ENCODE data around the gene ARMC2.
"Not testable (repeated sequence)": the region's sequence is repeated elsewhere in the genome, so short reads cannot be mapped to it uniquely, and the experiment has no call there.

ARMC2 gene

DNA sequence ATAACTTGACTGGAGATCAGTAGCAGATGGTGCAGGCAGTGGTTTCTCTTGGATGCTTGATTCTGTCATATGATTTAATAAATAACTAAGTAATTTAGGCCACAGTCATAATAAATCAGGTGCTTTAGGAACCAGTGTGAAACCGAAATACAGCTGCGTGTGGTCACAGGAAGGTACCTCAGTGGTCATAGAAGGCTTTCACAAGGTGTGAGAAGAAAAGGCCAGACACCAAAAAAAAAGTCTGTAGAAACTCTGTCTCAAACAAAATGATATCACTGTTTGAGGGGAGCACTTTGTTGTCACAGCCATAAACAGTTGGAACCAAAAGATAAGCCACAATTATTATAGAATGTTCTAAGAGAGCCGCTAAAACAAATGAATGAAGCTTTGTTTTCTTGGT, 56.5 kb downstream of the ARMC2 start:
- FAIRE-seq = no peak
- DNase-seq (ENCODE audit: insufficient read length, low spot score) = no peak

DNA sequence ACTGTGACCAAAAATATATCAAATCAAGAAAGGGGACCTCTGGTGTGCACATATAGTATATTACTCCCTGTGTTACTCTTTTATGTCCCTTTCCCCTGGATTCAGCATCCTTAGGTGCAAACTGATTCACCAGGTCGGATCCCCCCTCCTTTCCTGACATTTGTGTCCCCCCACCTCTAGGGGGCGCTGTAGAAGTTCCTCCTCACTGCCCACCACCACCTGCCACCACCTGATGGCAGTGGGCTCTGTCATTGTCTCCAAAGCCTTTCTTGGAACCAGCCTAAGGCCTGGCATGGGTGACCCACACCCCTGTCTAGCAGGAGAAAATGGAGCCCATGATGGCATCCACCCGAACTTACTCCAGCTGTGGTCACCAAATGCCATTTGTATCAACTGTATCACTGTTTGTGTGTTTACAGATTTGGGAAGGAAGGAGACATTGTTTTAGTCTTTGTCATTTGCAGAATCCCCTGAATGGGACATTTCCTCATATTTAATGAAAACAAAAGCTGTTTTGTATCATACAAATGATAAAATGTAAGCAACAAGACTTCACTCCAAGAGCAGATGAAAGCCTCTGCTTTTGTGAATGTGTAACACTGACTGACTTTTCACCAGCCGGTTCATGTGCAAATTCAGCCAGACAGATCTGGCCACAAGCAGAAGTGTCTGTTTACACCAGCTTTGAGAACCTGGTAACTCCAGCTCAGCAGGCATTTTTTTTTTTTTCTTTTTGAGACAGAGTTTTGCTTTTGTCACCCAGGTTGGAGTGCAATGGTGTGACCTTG, 66.2 kb downstream of the ARMC2 start:
- FAIRE-seq (no peak), DNase-seq (ENCODE audit: insufficient read length, low spot score) (no peak)

DNA sequence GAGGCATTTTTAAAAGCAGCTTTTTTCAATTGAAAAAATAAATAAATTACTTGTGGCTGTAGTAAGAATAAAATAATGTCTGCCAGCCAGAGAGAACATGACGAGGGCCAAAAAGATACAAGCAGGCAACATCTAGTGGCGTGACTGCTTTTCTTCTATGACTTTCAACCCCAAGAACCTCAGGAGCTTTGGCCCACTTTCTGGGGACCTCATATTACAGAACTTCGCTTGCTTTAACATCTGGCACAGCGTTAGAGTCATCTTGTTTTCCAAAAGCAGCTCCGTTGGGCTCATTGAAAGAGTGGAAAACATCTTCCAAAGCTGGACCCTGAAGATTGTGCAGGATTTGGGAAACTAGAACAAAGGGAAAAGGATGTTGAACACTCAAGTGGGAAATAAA, 67.0 kb downstream of the ARMC2 start:
- FAIRE-seq (no peak), DNase-seq (ENCODE audit: insufficient read length, low spot score) (no peak)

DNA sequence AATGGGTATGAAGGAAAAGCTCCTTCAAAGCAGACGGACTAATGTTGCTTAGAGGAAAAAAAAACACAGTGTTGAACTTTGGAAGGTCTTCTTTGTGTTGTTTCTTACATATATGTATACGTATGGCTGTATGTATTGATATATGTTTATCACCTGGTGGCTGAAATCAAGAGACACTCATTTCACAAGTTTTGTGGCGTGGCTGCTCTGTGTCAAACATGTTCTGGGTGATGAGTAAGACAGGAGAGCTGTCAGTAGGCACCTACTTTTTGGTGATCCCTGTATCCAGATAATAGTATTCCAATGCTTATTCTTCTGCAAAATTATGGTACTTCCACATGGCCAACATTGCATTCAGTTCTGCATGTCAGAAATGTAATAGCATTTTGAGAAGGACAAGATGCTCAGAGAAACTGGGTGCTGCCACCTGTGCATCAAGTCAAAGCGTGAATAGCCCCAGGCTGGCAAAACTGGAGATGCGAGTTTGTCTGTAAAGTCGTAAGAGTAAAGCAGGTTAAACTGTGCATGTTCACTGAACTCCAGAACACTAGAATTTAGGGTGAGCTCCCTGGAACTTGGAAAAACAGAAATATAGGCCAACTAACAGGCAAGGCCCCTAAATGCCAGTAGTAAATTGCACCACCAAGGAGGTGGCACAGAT, 67.9 kb downstream of the ARMC2 start:
- FAIRE-seq = no peak

DNA sequence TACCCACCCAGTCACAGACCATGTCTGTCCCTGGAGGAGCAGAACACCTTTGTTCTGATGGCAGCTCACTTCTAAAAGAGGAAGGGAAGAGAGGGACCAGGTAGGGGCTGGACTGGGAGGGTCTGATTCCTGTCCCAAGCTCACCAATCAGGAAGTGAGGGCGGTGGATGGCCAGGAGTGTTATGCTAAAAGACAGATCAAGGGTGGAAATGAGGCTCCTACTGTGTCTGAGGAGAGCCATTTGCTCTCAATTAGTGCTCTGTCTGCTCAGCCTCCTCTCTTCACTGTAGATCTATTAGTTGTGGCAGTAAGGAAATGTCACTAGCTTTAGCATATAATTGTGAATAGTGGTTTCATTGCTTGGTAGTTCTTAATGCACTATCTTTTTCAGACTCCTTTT, 72.5 kb downstream of the ARMC2 start:
- DNase-seq (ENCODE audit: insufficient read length, low spot score) (no peak), FAIRE-seq (no peak)

More for the DNA sequence above, 67.9 kb downstream of the ARMC2 start:
- no peak for DNase-seq (ENCODE audit: insufficient read length, low spot score)

DNA sequence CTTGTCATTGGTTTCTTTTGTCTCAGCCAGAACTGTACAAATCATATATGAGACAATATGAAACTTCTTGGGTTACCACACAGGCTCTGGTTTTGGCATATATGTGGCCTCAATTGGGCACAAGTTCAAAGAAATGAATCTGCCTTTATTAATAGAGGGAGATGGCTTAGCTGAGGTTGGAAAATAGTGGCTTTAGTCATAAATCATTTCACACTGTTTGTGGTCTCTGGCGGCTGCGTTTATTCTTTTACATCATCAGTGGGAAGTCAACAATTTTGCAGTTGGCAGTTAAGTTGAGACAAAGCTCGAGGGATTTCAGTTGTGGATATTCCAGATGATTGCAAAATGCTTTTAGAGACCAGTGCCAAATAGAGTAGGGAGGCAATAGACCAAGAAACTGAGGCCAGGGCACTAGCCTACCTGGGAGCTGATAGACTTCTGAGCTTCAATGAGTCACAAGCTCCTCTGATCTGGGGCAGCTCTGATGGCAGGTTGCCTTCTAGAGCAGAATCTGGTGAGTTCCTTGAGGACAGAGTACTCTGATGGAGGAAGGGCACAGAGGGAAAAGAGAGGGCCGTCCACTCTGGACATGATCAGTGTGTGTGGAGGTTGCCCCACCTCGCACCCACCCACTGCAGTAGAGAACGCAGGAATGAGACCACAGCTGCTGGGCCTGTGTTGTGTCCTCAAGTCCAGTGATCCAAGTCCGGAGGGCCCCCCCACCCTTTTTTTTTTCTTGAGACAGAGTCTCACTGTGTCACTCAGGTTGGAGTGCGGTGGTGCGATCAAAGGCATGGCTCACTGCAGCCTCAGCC, 73.5 kb downstream of the ARMC2 start:
- DNase-seq (ENCODE audit: insufficient read length, low spot score) (no peak), FAIRE-seq (no peak)

DNA sequence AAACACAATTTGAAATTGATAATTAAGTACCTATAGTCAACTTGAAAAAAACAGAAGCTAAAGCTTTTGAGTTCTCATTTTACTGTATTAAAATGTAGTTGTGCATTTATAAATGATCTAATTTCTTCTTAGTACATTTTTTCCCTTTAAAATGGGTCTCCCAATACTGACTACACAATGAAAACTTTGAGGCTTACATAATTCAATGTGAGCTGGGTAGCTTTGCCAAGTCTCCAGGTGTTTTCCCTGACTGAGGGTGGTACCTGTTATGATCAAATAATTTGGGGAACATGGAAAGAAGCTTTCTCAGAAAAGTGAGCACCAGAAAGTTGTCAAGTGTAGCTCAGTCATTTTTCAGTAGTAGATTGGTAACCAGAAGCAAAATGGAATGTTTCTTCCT, 74.3 kb downstream of the ARMC2 start:
- DNase-seq (ENCODE audit: insufficient read length, low spot score) = no peak
- no peak for FAIRE-seq

DNA sequence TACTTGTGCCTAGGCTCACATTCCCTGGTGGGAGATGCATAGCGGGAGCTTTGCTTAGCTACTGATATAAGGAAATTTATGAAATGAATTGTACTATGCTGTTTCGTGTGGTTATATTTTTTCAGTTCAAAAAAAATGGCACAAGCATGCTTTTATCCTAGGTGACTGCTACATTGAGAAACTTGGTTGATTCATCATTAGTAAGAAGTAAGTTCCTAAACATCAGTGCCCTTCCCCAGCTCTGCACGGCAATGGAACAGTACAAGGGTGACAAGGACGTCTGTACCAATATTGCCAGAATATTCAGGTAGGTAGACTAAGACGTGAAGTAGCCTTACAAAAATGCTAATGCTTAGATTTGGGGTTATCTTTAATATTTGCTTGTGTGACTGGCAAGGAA, 79.7 kb downstream of the ARMC2 start:
- no peak for DNase-seq (ENCODE audit: insufficient read length, low spot score)
- no peak for FAIRE-seq

DNA sequence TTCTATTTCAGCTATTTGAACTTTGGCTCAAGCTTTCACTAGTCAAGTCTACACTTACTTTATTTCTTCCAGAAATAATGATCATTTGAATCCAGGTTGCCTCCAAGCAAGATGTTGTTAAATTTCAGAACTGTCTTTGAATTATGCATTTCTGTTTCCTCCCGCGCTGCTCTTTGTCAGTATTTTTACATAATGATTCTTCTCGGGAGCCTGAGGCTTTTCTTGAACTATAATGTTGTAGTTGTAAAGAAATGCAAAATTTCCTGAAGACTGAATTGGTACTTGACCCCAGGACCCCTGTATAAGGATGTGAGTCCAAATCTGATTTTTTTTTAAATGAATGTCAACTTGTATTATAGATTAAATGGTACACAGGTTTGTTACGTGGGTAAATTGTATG, 80.4 kb downstream of the ARMC2 start:
- DNase-seq (ENCODE audit: insufficient read length, low spot score) (no peak), FAIRE-seq (no peak)

DNA sequence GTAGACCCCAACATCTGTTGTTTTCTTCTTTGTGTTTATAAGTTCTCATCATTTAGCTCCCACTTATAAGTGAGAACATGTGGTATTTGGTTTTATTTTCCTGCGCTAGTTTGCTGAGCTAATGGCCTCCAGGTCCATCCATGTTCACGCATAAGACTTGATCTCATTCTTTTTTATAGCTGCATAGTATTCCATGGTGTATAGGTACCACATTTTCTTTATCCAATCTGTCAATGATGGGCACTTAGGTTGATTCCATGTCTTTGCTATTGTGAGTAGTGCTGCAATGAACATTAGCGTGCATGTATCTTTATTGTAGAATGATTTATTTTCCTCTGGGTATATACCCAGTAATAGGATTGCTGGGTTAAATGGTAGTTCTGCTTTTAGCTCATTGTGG, 82.9 kb downstream of the ARMC2 start:
- not testable (repeated sequence) for FAIRE-seq; DNase-seq (ENCODE audit: insufficient read length, low spot score)

DNA sequence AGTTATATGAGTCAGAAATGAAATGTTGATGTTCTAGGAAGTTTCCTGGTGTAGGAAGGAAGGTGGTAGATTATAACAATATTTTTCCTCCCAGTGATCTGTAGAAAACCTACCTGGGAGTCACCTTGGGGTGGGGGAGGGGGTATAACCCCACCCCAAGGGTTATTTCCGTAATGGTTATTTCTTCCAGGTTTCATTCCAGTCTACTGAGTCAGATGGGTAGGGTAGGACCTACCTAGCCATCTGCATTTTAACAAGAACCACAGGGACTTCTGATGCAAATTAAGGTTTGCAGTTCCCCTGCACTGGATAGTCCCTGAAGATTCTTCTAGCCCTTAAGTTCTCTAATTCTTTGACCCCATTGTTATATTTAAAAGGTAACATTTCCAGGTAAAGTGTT, 88.9 kb downstream of the ARMC2 start:
- FAIRE-seq = no peak
- DNase-seq (ENCODE audit: insufficient read length, low spot score) = no peak

DNA sequence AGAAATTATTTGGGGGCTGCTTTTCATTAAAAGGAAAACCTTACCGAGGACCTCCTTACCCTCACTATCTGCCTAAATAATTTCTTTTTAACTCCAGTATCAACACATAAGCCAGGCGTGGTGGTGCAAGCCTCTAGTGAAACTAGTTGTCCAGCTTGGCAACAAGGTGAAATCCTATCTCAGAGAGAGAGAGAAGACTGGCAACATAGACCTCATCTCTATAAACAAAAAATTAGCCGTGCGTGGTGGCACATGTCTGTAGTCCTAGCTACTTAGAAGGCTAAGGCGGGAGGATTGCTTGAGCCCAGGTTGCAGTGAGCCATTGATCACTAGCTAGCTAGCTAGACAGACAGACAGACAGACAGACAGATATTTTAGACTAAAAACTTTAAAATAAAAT, 92.5 kb downstream of the ARMC2 start:
- DNase-seq (ENCODE audit: insufficient read length, low spot score) (no peak), FAIRE-seq (no peak)

DNA sequence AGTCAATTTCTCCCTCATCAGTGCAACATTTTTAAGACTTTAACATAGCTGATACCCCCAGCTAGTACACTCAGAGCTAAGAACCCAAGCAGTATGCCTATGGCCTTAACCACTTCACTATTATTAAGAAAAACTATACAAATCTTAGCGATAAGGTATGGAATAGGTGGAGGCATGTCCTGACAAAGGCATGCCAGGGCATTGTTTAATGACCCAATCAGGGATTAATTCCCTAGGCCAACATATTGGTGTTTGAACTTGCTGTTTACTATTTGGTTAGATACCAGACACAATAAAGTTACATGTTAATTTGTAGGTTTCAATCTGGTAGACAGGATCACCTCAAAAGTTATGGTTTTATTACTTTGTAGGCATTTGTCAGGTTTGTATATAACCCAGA, 93.1 kb downstream of the ARMC2 start:
- DNase-seq (ENCODE audit: insufficient read length, low spot score) (no peak), FAIRE-seq (no peak)

DNA sequence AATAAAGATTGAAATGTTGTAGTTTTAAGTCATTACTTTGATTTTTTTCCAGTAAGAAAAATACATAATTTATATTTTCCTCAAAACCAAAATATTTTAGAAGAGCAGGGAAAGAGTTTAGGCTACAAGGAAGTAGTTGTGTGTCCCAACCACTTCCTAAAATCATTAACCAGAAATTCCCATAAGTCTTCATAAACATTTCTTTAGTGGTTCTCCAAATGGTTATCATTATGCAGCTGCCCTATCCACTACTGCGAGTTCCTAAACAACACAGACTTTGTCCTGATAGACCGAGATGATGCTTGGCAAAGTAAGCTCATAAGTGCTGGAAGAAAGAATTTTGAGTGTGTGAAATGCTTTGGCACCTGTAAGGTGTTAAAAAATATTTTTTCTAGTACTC, 93.6 kb downstream of the ARMC2 start:
- DNase-seq (ENCODE audit: insufficient read length, low spot score) (no peak), FAIRE-seq (no peak)

DNA sequence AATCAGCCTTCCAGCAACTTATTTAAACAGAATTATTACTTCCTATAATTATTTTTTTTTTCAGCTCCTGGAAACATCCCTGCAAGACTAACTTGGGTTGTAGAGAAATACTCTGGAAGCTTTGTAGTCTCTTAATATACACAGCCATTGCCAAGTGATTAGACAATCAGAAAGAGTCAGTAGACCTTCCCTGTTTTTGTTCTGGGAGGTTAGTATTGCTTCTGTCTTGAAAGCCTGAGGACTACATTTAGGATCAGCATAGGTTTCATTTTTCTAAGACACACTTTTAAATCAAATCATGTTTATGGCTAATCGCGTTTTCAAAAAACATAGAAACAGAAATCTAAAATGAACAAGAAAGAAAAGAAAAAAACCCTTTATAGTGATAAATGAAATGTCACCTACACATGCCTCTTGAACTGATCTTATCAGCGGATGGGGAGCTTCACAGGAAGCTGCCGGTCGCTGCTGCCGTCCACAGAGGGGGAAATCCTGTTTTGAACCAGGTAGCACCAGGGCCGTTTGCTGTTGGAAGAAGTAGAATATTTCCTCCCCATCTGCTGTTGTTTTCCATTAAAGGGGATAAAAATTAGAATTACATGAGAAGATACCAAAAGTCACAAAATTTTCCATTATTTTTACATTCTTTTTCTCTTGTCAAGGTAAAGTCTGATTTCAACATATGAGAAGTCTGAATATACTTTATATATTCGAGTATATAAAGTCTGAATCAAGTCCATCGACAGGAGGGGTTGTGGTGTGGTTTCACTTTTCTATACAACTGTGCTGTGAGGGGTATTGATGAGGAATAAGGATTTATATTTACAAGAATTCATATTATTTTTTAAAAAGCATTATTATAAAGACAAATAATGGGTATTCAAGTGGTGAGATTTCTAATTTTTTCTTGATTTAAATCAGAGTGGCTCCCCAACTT, 94.6 kb downstream of the ARMC2 start:
- DNase-seq (ENCODE audit: insufficient read length, low spot score) (no peak), FAIRE-seq (no peak)

DNA sequence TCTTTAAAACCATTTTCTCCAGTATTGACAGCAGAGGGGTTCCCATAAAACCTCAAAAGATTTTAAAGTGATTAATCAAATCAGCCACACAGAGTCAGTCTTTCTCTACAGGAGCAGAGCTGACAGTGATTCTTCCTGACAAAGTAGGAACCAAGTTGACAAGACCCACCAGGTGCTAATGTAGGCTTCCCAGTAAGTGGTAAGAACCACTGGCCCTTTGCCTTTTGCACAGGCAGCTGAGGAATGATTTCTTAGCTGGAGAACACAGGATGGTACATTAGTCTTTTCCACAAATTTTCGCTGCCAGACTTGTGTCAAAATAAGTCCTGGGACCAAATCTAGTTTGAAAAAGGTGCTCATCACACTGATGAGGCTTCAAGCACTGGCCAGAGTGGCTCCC, 95.8 kb downstream of the ARMC2 start:
- FAIRE-seq = no peak

DNA sequence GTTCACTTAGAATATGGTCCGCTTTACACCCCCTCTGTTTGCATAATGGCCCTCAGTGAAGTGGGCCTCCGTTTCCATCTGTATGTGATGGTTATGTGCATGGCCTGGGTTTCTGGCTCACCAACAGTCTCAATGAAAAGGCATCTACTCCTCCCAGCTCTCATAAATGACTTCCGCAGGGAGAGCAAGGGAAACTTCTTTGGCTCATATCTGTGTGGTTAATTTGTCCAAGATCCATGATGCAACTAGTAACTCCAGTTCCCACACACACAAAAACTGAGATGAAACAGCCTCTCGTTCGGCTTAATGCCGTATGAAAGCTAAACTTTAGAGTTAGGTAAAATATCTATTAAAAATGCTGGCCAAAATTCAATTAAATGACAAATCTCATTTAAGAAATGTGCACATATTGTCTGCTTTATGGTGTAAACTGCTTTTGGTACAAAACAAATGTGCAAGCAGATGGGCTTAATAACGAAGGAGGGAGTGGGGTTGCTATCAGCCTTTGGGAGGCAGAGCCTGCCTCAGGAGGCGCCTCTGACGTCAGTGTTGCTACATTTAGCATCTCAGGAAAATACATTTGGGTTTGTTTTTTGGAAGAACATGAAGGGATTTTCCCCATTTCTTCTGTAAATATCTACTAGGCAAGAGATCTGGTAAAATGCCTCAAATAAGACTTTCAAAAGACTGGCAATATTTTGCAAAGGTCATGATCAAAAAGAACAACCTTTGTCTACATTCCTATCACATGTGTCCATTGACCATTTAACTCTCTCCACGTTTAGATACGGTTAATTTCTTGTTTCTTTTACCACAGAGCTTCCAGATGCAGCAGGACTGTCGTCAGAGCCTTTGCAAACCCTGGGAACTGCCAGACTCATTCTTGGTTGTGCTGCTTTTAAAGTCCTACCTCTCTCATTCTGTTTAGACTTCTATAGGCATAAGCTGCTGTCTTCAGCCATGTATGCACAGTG, 96.8 kb downstream of the ARMC2 start:
- DNase-seq (ENCODE audit: insufficient read length, low spot score) = no peak
- FAIRE-seq = no peak

More for the DNA sequence above, 95.8 kb downstream of the ARMC2 start:
- DNase-seq (ENCODE audit: insufficient read length, low spot score) = no peak

DNA sequence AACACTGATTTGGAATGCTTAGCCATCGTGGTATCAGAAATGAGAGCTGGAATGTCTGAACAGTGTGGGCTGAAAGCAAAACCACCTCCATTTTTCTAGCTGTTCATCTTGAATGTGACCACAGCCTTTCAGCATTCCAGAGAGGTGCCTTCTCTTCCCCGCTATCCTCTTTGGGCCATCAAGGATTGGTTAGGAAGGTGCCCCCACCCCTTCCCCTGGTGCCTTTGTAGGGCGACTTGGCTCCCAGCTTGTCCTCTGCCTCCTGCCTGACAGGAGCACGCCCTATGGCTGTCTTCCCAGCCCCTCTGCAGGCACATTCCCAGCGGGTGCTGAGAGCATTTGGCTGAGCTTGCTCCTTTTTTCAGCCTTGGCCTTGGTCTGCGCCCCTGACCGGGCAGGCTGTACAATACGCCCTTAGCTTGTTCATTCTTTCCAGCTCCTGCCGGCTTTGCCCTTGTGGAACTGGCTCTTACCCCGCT, 97.5 kb downstream of the ARMC2 start:
- FAIRE-seq = no peak
- DNase-seq (ENCODE audit: insufficient read length, low spot score) = no peak

DNA sequence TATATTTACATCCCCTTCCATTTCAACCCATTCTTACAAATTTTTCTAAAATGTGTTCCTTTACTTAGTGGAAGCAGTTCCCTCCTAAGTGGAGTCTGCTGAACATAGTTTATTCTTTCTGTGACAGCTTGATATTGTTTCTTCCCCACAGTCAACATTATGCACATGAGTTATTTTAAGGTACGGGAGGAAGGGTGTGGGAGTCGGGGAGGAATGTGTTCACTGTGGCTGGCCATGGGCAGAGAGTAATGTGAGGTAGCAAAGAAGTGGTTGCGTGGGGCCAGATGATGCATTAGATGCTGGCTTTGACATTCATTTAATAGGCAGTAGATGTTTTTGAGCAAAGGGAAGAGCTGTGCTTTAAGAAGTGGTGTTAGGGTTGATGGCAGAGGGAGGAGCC, 98.5 kb downstream of the ARMC2 start:
- FAIRE-seq = no peak
- DNase-seq (ENCODE audit: insufficient read length, low spot score) = no peak
